Stomach (tissue), 19 donors: Measurements from ENCODE around the gene SPATA31D3. TPM values are rescaled to one million over a fixed set of nuclear protein-coding genes. Genes with fewer than 3 reads are reported as not detected.
"Not testable (repeated sequence)": the region's sequence is repeated elsewhere in the genome, so short reads cannot be mapped to it uniquely, and the experiment has no call there.

Experiments used
- DNase-seq, 2 donors: peaks; one replicate each; pipeline versions ENCODE4 v3.0.0 to v3.0.0-alpha.2; 2013 to 2019
- H3K27ac ChIP-seq, 5 donors: fragments of 200-600 bp in 4 of 5; sonication (generic) in 4 of 5; one replicate each; pipeline ENCODE4 v1.5.1; 2013 to 2019; ENCODE audit warnings: mild to moderate bottlenecking in 1 of 5, moderate library complexity in 1 of 5
- H3K27me3 ChIP-seq, 3 donors: fragments of 200-600 bp; sonication (generic); one replicate each; pipeline ENCODE4 v1.5.1; 2017 to 2019; ENCODE audit warnings: mixed run types in 1 of 3
- H3K36me3 ChIP-seq, 4 donors: fragments of 200-600 bp; sonication (generic); 1 replicate in 3 of 4; 2 replicates in 1 of 4; pipeline ENCODE4 v1.5.1; 2016 to 2019
- H3K4me1 ChIP-seq, 4 donors: fragments of 200-600 bp; sonication (generic); one replicate each; pipeline ENCODE4 v1.5.1; 2016 to 2019
- H3K4me3 ChIP-seq, 4 donors: fragments of 200-600 bp; sonication (generic) in 3 of 4; one replicate each; pipeline ENCODE4 v1.5.1; 2016 to 2019; ENCODE audit warnings: mild to moderate bottlenecking in 1 of 4
- H3K9me3 ChIP-seq, 4 donors: fragments of 200-600 bp; sonication (generic); one replicate each; pipeline ENCODE4 v1.5.1; 2016 to 2019
- CTCF ChIP-seq, 7 experiments: fragments of 450-650 bp in 4 of 7; fragments of 200-600 bp in 3 of 7; sonication (generic) in 3 of 7; IDR thresholded peaks; one replicate each; pipeline ENCODE4 v1.5.1; 2016 to 2019; ENCODE audit warnings: antibody characterized with exemption in 7 of 7, control low read depth in 2 of 7, mild to moderate bottlenecking in 1 of 7
- EP300 ChIP-seq: sonication (generic); formaldehyde crosslinking; IDR thresholded peaks from one replicate; pipeline ENCODE4 v1.6.1; 2017; ENCODE audit warnings: antibody characterized with exemption
- POLR2A ChIP-seq, 4 donors: fragments of 450-650 bp; IDR thresholded peaks; one replicate each; pipeline ENCODE4 v1.6.1; 2016; ENCODE audit warnings: antibody characterized with exemption in 4 of 4, control low read depth in 2 of 4, mild to moderate bottlenecking in 1 of 4, moderate library complexity in 1 of 4
- POLR2AphosphoS5 ChIP-seq, 3 donors: sonication (generic); formaldehyde crosslinking; IDR thresholded peaks; one replicate each; pipeline ENCODE4 v1.6.1; 2016; ENCODE audit warnings: antibody characterized with exemption in 3 of 3
- whole genome bisulfite sequencing, 5 donors: extraction: QIAGEN DNeasy Blood & Tissue Kit in 3 of 5; methylation state at CpG; one replicate each; pipeline versions ENCODE4 v1.1.5 to v1.1.7; 2013 to 2018; 5-methylcytosine and 5-hydroxymethylcytosine counted together
- intact Hi-C: fragments of 100-400 bp; cut with DNase I; formaldehyde crosslinking; loops from one replicate; pipeline ENCODE4 v1.15.1; 2023; ENCODE audit warnings: low total_unique reads
- long read RNA-seq, 10 donors: transcript quantifications; one replicate each; lab custom pipeline, GENCODE V29; 2026
- polyA plus RNA-seq, 3 donors: library from polyadenylated mRNA; stranded (reverse); fragments of 200-250 nt; gene quantifications; one replicate each; pipeline ENCODE4 v1.2.3, GENCODE V29; 2013
- total RNA-seq, 5 donors: library from RNA; depleted of rRNA; stranded (reverse); fragments of >200 nt; gene quantifications; one replicate each; pipeline versions ENCODE4 v1.1.0 to v1.2.3, GENCODE V29; 2014 to 2016
- donor health status: healthy with polysubstance abuse.
- donor health status: Bipolar disorder and iron deficiency.
- donor health status: healthy.

SPATA31D3 gene
- total RNA-seq = not detected
- not detected for polyA plus RNA-seq
- long read RNA-seq, donor 1 = 0 reads
- long read RNA-seq, donor 2 = 0 reads
- long read RNA-seq, donor 3 = 0 reads
- long read RNA-seq, donor 4 = 0 reads
- long read RNA-seq, donor 5 = 0 reads
- long read RNA-seq, donor 6 = 0 reads
- long read RNA-seq, donor 7 = 0 reads
- long read RNA-seq, donor 8 = 0 reads
- long read RNA-seq, donor 9 = 0 reads
- long read RNA-seq, donor 10 = 0 reads

- H3K4me3 ChIP-seq, H3K27me3 ChIP-seq, H3K36me3 ChIP-seq, DNase-seq, H3K4me1 ChIP-seq, H3K27ac ChIP-seq, intact Hi-C loops, H3K9me3 ChIP-seq: not testable (repeated sequence)
- no CpG with 5 or more reads among the region's 2 CpGs for WGBS, 5 donors
These were observed at the start of gene SPATA31D3 for GRCh38 chr9:81943393-81943792. Gene SPATA31D3, plus strand, starts transcription at chr9:81943500. Its CDS starts 86 bp downstream, at chr9:81943586.

- 81 to 86% (median 85%) methylated on average over 3 of the region's 3 CpGs for WGBS, 5 donors
- H3K36me3 ChIP-seq = no peaks in the 10 kb centered on the region
- intact Hi-C loops = no loop called here
- H3K4me1 ChIP-seq = no peaks in the 10 kb centered on the region
- H3K27ac ChIP-seq = no peak overlapping the region
- H3K9me3 ChIP-seq = no peaks in the 10 kb centered on the region
- no peaks in the 10 kb centered on the region for H3K27me3 ChIP-seq
- no peak for DNase-seq
- H3K4me3 ChIP-seq = no peak overlapping the region
- TF ChIP-seq CTCF (IDR thresholded peaks at IDR 0.05) = no peak
- no peak for TF ChIP-seq POLR2AphosphoS5 (IDR thresholded peaks at IDR 0.05)
- TF ChIP-seq EP300 = no peak
- no peak for TF ChIP-seq POLR2A (IDR thresholded peaks at IDR 0.05)
These were observed 49.4 kb upstream of the SPATA31D3 start for GRCh38 chr9:81893929-81894328.

DNA sequence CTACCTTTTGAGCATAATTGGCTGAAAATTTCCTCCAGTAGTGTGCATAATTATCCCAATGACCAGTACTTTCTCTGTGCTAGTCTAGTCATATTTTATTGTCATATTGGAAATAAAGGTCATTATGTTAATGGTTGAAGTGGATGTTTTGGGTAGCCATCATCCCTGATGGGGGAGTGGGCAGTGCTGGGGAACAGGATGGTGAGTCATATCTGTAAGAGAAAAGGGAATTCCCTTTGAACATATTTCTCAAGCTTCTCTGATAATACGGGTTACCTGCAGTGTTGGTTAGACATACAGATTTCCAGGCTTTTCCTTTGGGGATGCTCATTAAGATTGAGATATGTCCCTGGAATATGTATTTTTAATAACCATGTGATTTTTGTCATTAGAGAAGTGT is 48.4 kb upstream of the SPATA31D3 start:
- Histone ChIP-seq H3K27me3 (no peaks in the 10 kb centered on the region), H3K4me1 (no peaks in the 10 kb centered on the region), H3K4me3 (no peak overlapping the region), H3K27ac (no peak overlapping the region), H3K36me3 (no peaks in the 10 kb centered on the region), H3K9me3 (no peaks in the 10 kb centered on the region)
- TF ChIP-seq POLR2A (IDR thresholded peaks at IDR 0.05) (no peak), CTCF (IDR thresholded peaks at IDR 0.05) (no peak)
- intact Hi-C loops = no loop called here
- WGBS, 5 donors = 65 to 91% (median 78%) methylated on average over 1 of the region's 1 CpG
- DNase-seq = no peak

- Histone ChIP-seq H3K4me1 (no peaks in the 10 kb centered on the region), H3K36me3 (no peaks in the 10 kb centered on the region), H3K27ac (no peak overlapping the region), H3K4me3 (no peak overlapping the region), H3K9me3 (no peaks in the 10 kb centered on the region), H3K27me3 (no peaks in the 10 kb centered on the region)
- DNase-seq = no peak
- intact Hi-C loops = no loop called here
- TF ChIP-seq POLR2A (IDR thresholded peaks at IDR 0.05) = no peak
- no peak for TF ChIP-seq CTCF (IDR thresholded peaks at IDR 0.05)
These were observed 47.2 kb upstream of the SPATA31D3 start for GRCh38 chr9:81896070-81896469.

DNA sequence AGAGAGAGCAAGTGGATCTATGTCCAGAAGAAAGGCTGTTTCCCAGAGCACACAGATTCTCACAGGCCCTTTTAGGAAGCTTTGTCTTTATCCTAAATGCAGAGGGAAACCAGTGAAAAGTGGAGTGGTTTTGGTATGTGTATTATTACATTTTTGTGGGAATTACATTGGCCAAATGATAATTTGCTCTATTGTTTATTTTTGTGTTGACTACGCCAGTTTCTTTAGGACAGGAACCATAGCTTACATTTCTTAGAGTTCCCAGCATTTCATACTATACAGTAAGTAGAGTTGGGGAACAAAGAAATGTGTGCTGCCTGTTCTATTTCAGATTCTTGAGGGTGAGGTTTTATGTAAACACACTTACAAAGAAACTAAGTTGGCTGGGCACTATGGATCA is 44.4 kb upstream of the SPATA31D3 start:
- intact Hi-C loops = no loop called here
- no peaks in the 10 kb centered on the region for H3K9me3 ChIP-seq
- H3K36me3 ChIP-seq = no peaks in the 10 kb centered on the region
- DNase-seq = peak in 1 of 2 donors; percentile 46
- peak overlapping the region in 1 of 5 donors; percentile 38 for H3K27ac ChIP-seq
- WGBS, 5 donors = 35 to 66% (median 45%) methylated on average over 1 of the region's 1 CpG
- TF ChIP-seq EP300 (no peak), POLR2AphosphoS5 (IDR thresholded peaks at IDR 0.05) (no peak), CTCF (IDR thresholded peaks at IDR 0.05) (no peak), POLR2A (IDR thresholded peaks at IDR 0.05) (no peak)
- H3K4me1 ChIP-seq = no peaks in the 10 kb centered on the region
- H3K4me3 ChIP-seq = no peak overlapping the region
- H3K27me3 ChIP-seq = no peaks in the 10 kb centered on the region
